MCF 10A (cell line): ENCODE measurements around the gene SEMA3A. TPM values are rescaled to one million over a fixed set of nuclear protein-coding genes. Genes with fewer than 3 reads are reported as not detected.

Experiments
- BruUV-seq: library from RNA; stranded (reverse); fragments of 400-500 nt; replicated peaks from 2 replicates; lab custom pipeline; 2021; lab: Mats Ljungman, UMichigan
- CTCF ChIA-PET: fragments of 300-600 bp; sonication (Branson Sonifier 250); formaldehyde crosslinking; extraction: SDS; loops from one replicate; lab custom pipeline; 2021; ENCODE audit warnings: antibody characterized with exemption, inconsistent platforms; lab: Yijun Ruan, JAX
- POLR2A ChIA-PET: fragments of 300-600, 350-650 bp; sonication (Branson Sonifier 250); formaldehyde crosslinking; extraction: SDS; loops from one replicate; lab custom pipeline; 2020; ENCODE audit warnings: antibody characterized with exemption, inconsistent platforms; lab: Yijun Ruan, JAX
- DNase-seq: peaks from one replicate; pipeline ENCODE4 v3.0.0-alpha.2; 2018; ENCODE audit not compliant: unreplicated experiment
- H3K27ac Mint-ChIP-seq: one replicate; pipeline ENCODE4 v1.8.0; 2022; ENCODE audit warnings: mild to moderate bottlenecking, low read depth, mixed read lengths; ENCODE audit not compliant: unreplicated experiment
- H3K27me3 Mint-ChIP-seq: one replicate; pipeline ENCODE4 v1.8.0; 2022; ENCODE audit warnings: mixed read lengths; ENCODE audit not compliant: insufficient read depth, unreplicated experiment
- H3K36me3 Mint-ChIP-seq: one replicate; pipeline ENCODE4 v1.8.0; 2022; ENCODE audit warnings: mild to moderate bottlenecking, moderate library complexity, mixed read lengths; ENCODE audit not compliant: insufficient read depth, unreplicated experiment
- H3K4me1 Mint-ChIP-seq: one replicate; pipeline ENCODE4 v1.8.0; 2022; ENCODE audit warnings: mixed read lengths; ENCODE audit not compliant: insufficient read depth, unreplicated experiment
- H3K4me3 Mint-ChIP-seq: one replicate; pipeline ENCODE4 v1.8.0; 2022; ENCODE audit warnings: mild to moderate bottlenecking, moderate library complexity, mixed read lengths; ENCODE audit not compliant: unreplicated experiment
- H3K9me3 Mint-ChIP-seq: one replicate; pipeline ENCODE4 v1.8.0; 2022; ENCODE audit warnings: mixed read lengths; ENCODE audit not compliant: unreplicated experiment
- intact Hi-C: fragments of 100-400 bp; cut with micrococcal nuclease; formaldehyde crosslinking; loops from 2 replicates; pipeline ENCODE4 v1.14.1; 2022
- total RNA-seq: library from RNA; stranded (reverse); gene quantifications from 2 replicates; pipeline ENCODE4 v1.2.3, GENCODE V29; 2022
- TF ChIP-seq, protein P1 (sequence below): fragments of 200-600 bp; IDR thresholded peaks from one replicate; pipeline ENCODE4 v1.8.0; 2022; ENCODE audit warnings: antibody characterized with exemption, mild to moderate bottlenecking; ENCODE audit not compliant: unreplicated experiment

SEMA3A gene
- total RNA-seq, 1 experiment from 2014 or later: 3.2 TPM

GRCh38 chr7:83952236-83952635 is 242.4 kb downstream of the SEMA3A start:
- TF ChIP-seq, protein P1, sequence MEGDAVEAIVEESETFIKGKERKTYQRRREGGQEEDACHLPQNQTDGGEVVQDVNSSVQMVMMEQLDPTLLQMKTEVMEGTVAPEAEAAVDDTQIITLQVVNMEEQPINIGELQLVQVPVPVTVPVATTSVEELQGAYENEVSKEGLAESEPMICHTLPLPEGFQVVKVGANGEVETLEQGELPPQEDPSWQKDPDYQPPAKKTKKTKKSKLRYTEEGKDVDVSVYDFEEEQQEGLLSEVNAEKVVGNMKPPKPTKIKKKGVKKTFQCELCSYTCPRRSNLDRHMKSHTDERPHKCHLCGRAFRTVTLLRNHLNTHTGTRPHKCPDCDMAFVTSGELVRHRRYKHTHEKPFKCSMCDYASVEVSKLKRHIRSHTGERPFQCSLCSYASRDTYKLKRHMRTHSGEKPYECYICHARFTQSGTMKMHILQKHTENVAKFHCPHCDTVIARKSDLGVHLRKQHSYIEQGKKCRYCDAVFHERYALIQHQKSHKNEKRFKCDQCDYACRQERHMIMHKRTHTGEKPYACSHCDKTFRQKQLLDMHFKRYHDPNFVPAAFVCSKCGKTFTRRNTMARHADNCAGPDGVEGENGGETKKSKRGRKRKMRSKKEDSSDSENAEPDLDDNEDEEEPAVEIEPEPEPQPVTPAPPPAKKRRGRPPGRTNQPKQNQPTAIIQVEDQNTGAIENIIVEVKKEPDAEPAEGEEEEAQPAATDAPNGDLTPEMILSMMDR: no peak
- Mint-ChIP-seq H3K9me3 (no peaks in the 10 kb centered on the region), H3K4me3 (no peak overlapping the region), H3K36me3 (no peaks in the 10 kb centered on the region), H3K4me1 (peaks cover 5% of the 10 kb centered on the region), H3K27me3 (no peaks in the 10 kb centered on the region), H3K27ac (no peak overlapping the region)
- intact Hi-C loops: no loop called here
- CTCF ChIA-PET: interaction anchor here (1.5 kb wide), 1 partner anchor 17 kb away, joined by 7 read pairs; no protein-coding TSS in a partner anchor
- POLR2A ChIA-PET: no interaction called here
- no TSS peak for BruUV-seq
- no peak for DNase-seq

- Mint-ChIP-seq H3K9me3 (no peaks in the 10 kb centered on the region), H3K27ac (no peak overlapping the region), H3K4me3 (no peak overlapping the region), H3K4me1 (no peaks in the 10 kb centered on the region), H3K36me3 (no peaks in the 10 kb centered on the region), H3K27me3 (no peaks in the 10 kb centered on the region)
- CTCF ChIA-PET: interaction anchor here (0.6 to 6.1 kb wide), 3 partner anchors 10 to 695 kb away, joined by 4 to 92 read pairs (median 9); no protein-coding TSS in a partner anchor
- POLR2A ChIA-PET: no interaction called here
- no TSS peak for BruUV-seq
- intact Hi-C loops: no loop called here
- peak; percentile 33 for DNase-seq
- TF ChIP-seq, protein P1: peak; percentile 27
Measured at GRCh38 chr7:83947260-83947659, 247.3 kb downstream of the SEMA3A start.

DNA sequence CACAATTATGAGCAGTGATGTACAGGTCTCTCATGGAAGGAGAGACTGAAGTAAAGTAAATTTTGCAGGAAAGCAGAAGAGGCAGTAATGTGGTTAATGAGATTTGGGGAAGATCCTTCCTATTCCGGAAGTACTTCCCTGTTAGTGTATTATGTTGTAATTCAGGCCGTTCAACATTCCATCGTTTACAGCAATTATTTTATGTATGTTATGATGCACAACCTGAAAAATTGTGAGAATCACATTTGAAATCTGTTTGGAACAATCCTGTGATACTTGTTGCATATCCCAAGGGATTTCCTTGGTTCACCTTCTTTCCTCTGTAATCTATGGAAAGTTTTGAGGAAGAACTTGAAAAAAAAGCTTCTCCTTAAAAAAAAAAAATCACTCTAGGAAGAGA is 247.8 kb downstream of the SEMA3A start:
- DNase-seq: no peak
- Mint-ChIP-seq H3K4me3 (no peak overlapping the region), H3K4me1 (no peaks in the 10 kb centered on the region), H3K27me3 (no peaks in the 10 kb centered on the region), H3K27ac (no peak overlapping the region), H3K9me3 (no peaks in the 10 kb centered on the region), H3K36me3 (no peaks in the 10 kb centered on the region)
- no TSS peak for BruUV-seq
- intact Hi-C loops: no loop called here
- ChIA-PET POLR2A (no interaction called here), CTCF (interaction anchor here (0.6 to 6.1 kb wide), 3 partner anchors 10 to 694 kb away, joined by 4 to 92 read pairs (median 9); no protein-coding TSS in a partner anchor)
- TF ChIP-seq, protein P1: no peak

GRCh38 chr7:83941300-83941699 is 253.3 kb downstream of the SEMA3A start:
- no peaks in the 10 kb centered on the region for H3K4me1 Mint-ChIP-seq
- CTCF ChIA-PET: interaction anchor here (1.1 to 13.9 kb wide), 2 partner anchors 9 to 1084 kb away, joined by 3 to 324 read pairs; no protein-coding TSS in a partner anchor
- DNase-seq: no peak
- no peaks in the 10 kb centered on the region for H3K36me3 Mint-ChIP-seq
- no peaks in the 10 kb centered on the region for H3K9me3 Mint-ChIP-seq
- H3K27ac Mint-ChIP-seq: no peak overlapping the region
- intact Hi-C loops: no loop called here
- POLR2A ChIA-PET: no interaction called here
- no peak overlapping the region for H3K4me3 Mint-ChIP-seq
- TF ChIP-seq, protein P1: no peak
- no peaks in the 10 kb centered on the region for H3K27me3 Mint-ChIP-seq
- BruUV-seq: no TSS peak
